Stimulated activated CD4-positive, alpha-beta T cell treated with anti-CD3 and anti-CD28 coated beads, Interleukin-12 subunit alpha, Interleukin-12 subunit beta, amount 100 ng/mL, for 24 hours (primary cell): ENCODE results near the gene ARIH1.

Source experiments
- DNase-seq, 2 experiments: peaks; one replicate each; pipeline ENCODE4 v3.0.0-alpha.2; 2020; ENCODE audit warnings: low read depth in 2 of 2

The ARIH1 gene

GRCh38 chr15:72536506-72536905, 62.4 kb downstream of the ARIH1 start:
- DNase-seq = no peak

DNA sequence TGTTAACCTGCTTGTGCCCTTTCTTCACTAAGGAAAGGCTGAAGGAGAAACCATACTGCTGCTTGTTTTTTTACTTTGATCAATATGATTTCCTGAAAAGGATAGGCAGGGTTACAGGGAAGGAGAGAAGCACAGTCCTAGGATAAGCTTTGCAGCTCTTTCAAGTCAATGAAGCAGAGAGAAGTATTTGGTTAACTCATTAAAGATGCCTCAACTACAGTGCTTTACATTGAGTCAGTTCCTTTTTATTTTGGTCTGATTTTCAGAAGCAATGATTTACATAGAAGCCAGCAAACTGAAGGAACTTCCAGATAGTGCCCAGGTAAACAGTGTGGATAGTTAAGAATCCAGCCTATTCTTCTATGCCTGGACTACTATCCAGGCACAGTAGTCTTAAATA, 64.8 kb downstream of the ARIH1 start:
- no peak for DNase-seq

- DNase-seq = no peak
These were observed 66.6 kb downstream of the ARIH1 start for GRCh38 chr15:72540606-72541237.

GRCh38 chr15:72541674-72542073, 67.5 kb downstream of the ARIH1 start:
- DNase-seq = no peak

DNA sequence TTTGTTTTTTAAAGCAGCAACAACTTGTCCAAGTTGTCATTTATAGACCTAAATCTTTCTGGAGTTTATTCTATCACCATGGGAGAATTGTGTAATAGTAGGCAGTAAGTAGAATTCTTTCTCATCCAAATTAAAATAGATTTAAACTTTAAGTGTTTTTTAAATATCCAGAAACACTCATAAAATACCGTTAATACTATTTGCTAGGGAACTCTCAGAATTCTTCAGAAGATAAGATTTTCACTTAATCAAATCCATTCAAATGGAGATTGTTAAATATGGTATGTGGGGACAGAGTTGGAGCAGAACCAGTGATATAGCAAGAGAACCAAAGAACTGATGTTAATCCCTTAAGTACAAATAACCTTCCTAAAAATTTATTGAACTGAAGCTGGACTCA, 71.0 kb downstream of the ARIH1 start:
- no peak for DNase-seq

GRCh38 chr15:72554471-72555425, 80.6 kb downstream of the ARIH1 start:
- peak; percentile 5 to 26 for DNase-seq

- no peak for DNase-seq
These were observed 85.7 kb downstream of the ARIH1 start for GRCh38 chr15:72559781-72560180.

GRCh38 chr15:72560458-72560857, 86.3 kb downstream of the ARIH1 start:
- DNase-seq = no peak

- no peak for DNase-seq
These were observed 88.3 kb downstream of the ARIH1 start for GRCh38 chr15:72562386-72562785.

- no peak for DNase-seq
These were observed 88.7 kb downstream of the ARIH1 start for GRCh38 chr15:72562878-72563277.

DNA sequence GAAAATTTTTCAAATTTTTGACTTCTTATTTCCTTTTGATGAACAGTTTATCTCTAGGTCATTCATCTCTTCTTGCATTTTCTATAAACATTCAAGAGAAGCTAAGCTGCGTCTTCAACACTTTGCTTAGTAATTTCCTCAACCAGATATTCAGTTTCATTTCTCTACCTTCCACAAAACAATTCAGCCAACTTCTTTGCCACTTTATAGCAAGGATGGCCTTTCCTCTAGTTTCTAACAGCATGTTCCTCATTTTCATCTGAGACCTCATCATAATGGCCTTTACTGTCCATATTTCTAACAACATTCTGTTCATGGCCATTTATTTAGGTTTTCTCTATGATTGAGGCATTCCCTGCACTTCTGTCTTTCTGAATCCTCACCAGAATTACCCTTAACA, 90.0 kb downstream of the ARIH1 start:
- DNase-seq = no peak

- no peak for DNase-seq
These were observed 92.8 kb downstream of the ARIH1 start for GRCh38 chr15:72566973-72567372.

DNA sequence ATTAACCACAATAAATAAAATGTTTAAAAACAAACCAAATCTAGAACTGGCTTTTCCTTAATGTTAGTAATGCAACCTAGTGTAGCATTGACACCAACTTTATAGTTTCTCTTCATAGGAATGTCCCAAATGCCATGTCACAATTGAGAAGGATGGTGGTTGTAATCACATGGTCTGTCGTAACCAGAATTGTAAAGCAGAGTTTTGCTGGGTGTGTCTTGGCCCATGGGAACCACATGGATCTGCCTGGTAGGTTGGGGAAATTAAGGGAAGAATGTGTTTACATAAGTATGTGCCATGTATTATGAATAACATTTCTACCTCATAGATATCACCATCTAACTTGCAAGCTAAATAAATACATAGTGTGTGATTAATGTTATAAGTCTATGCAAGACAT, 95.9 kb downstream of the ARIH1 start:
- DNase-seq = no peak

DNA sequence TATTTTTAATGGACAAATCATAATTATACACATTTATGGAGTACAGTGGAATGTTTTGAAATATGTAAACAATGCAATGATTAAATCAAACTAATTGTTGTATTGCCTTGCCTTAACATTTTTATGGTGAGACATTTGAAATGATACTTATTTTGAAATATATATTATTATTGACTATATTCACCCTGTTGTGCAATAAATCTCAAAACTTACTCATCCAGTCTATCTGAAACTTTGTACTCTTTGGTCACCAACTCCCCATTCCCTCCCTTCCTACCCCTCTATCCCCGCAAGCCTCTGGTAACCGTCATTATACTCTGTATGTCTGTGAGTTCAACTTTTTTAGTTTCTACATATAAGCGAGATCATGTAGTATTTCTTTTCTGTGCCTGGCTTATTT, 105.7 kb downstream of the ARIH1 start:
- no peak for DNase-seq

DNA sequence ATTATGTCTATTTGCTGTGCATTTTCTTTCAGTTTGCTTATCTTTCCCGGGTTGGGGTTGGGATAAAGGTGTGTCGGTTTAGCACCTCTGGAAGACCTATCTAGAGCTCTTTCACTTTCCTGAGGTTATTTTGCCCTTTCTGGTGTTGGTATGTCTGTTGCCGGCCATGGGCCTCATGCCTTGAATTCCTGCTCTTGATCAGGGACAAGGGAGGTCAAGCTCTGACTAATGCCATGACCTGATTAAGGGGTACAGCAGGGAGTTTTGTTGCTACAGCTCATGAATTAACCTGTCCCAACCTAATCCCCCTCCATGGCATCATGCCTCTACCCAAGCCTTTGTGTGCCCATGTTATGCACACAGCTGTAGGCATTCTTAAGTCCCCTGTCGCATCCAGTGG, 109.9 kb downstream of the ARIH1 start:
- no peak for DNase-seq

DNA sequence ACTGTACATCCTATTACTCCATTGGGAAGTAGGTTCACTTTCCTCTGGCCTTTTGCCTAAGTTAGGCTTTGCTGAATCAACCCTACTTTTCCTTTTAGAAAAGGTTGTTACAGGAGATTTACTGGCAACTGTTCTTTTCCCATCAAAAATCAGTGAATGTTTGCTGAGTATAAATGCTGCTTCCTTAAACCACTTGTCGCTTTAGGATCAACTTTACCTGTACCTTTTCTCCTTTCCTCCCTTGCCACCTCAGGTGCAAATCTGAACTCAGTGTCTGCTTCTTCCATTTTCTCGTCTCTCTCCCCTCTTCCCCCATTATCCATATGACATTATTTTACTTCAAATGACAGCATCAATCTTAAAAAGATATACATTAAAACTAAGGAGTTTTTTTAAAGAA, 110.9 kb downstream of the ARIH1 start:
- no peak for DNase-seq

DNA sequence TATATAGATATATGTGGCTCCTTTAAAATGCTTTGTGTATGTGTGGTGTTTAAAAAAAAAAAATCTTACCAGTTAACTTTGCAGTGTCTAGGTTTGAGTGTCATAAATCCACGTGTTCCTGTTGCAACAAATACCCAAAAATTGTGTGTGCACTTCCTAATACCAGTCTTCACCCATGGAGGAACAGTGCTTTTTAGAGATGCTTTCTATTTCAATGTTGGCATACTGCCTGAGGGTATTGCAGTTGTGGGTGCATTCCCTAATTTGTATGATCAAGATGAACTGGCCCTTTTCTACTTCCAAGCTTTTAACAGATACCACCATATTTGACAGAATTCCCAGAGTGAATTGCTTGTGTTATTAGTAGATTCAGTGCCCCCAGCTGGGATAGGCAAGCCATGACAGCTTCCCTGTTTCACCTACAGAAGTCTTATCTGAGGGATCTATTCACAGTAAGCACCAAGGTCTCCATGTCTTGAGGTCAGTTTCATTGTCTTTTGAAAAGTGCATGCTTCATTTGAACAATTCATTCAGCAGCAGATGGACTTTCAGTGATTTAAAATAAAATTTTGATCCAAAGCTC, 111.4 kb downstream of the ARIH1 start:
- no peak for DNase-seq

GRCh38 chr15:72588096-72588495, 114.0 kb downstream of the ARIH1 start:
- DNase-seq = no peak

DNA sequence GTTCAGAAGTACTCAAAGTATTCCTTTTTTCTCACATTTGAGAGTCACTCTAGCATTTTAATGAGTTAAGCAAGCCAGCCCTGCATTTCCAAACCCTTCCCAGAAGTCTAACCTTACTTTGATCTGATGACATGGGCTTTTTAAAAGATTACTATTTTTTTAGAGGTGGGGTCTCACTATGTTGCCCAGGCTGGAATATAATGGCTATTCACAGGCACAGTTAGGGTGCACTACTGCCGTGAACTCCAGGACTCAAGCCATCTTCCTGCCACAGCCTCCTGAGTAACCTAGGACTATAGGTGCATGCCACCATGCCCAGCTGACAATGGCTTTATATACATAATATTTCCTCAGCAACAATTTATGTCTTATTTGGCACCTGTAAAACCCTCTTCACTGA, 116.3 kb downstream of the ARIH1 start:
- DNase-seq = no peak

- DNase-seq = no peak
These were observed 117.2 kb downstream of the ARIH1 start for GRCh38 chr15:72591361-72591760.

- DNase-seq = no peak
These were observed 118.0 kb downstream of the ARIH1 start for GRCh38 chr15:72592097-72592496.

DNA sequence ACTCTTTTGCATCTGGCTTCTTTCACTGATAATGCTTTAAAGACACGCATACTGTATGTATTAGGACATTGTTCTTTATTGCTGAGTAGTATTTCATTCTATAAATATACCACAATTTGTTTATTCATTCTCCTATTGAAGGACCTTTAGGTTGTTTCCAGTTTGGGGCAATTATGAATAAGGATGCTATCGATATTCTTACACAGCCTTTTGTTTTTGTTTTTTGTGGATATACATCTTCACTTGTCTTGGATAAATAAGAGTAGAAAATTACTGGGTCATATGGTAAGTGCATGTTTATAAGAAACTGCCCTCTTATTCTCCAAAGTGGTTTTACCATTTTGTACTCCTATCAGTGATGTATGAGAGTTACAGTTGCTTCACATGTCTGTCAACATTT, 118.5 kb downstream of the ARIH1 start:
- DNase-seq = no peak

GRCh38 chr15:72593838-72594237, 119.7 kb downstream of the ARIH1 start:
- DNase-seq = no peak
